ENCODE results near the gene LRIG3. TPM values are rescaled to one million over a fixed set of nuclear protein-coding genes. Genes with fewer than 3 reads are reported as not detected.

LRIG3 gene
- polyA plus RNA-seq, 3 donors: not detected

GRCh38 chr12:58889557-58889956 lies 30.7 kb downstream of the LRIG3 start:
- intact Hi-C loops (cut with micrococcal nuclease): no loop called here
- Histone ChIP-seq H3K36me3 (replicated peaks in 1 of 2; ENCODE audit: control insufficient read depth in 1 of 2, insufficient read depth in 2 of 2, low read length in 2 of 2) (no peaks in the 10 kb centered on the region), H3K9me3 (replicated peaks in 1 of 2; ENCODE audit: control insufficient read depth in 1 of 2, insufficient read depth in 1 of 2, low read length in 2 of 2) (no peaks in the 10 kb centered on the region), H3K4me3 (replicated peaks in 1 of 3; ENCODE audit: low read depth in 2 of 3, low read length in 3 of 3) (no peak overlapping the region), H3K4me2 (replicated peaks; ENCODE audit: extremely low read depth, low read length, poor library complexity, severe bottlenecking) (no peak overlapping the region), H3K27me3 (ENCODE audit: control insufficient read depth in 2 of 2, insufficient read depth in 2 of 2, low read length in 2 of 2) (no peaks in the 10 kb centered on the region), H3K9ac (ENCODE audit: insufficient read depth, low read length, poor library complexity, severe bottlenecking) (no peak overlapping the region), H3K4me1 (ENCODE audit: control insufficient read depth in 1 of 2, insufficient read depth in 2 of 2, low read length in 2 of 2) (no peaks in the 10 kb centered on the region), H4K20me1 (ENCODE audit: insufficient read depth, low read length) (no peaks in the 10 kb centered on the region), H2AFZ (ENCODE audit: insufficient read depth, low read depth, low read length, poor library complexity, severe bottlenecking) (no peak overlapping the region), H3K79me2 (ENCODE audit: insufficient read depth, low read length) (no peaks in the 10 kb centered on the region), H3K27ac (ENCODE audit: low read depth in 1 of 2, low read length in 2 of 2) (no peak overlapping the region)
- H3K4me1 Mint-ChIP-seq: no peaks in the 10 kb centered on the region
- WGBS (ENCODE audit: insufficient coverage): 95% methylated on average over 3 of the region's 6 CpGs
- no peak overlapping the region for H3K27ac Mint-ChIP-seq
- no peak for DNase-seq
- H3K36me3 Mint-ChIP-seq: no peaks in the 10 kb centered on the region
- H3K27me3 Mint-ChIP-seq (ENCODE audit: low read depth in 3 of 3): no peaks in the 10 kb centered on the region
- H3K4me3 Mint-ChIP-seq: no peak overlapping the region
- peaks cover 0 to 3% (median 1%) of the 10 kb centered on the region in 7 donors for H3K9me3 Mint-ChIP-seq
- no peak for TF ChIP-seq CTCF (IDR thresholded peaks at IDR 0.05)

- Mint-ChIP-seq H3K4me3 (no peak overlapping the region), H3K27ac (no peak overlapping the region), H3K36me3 (no peaks in the 10 kb centered on the region), H3K9me3 (peaks cover 0 to 1% (median 0%) of the 10 kb centered on the region in 7 donors), H3K4me1 (no peaks in the 10 kb centered on the region), H3K27me3 (ENCODE audit: low read depth in 3 of 3) (no peaks in the 10 kb centered on the region)
- Histone ChIP-seq H3K4me2 (replicated peaks; ENCODE audit: extremely low read depth, low read length, poor library complexity, severe bottlenecking) (no peak overlapping the region), H3K79me2 (ENCODE audit: insufficient read depth, low read length) (no peaks in the 10 kb centered on the region), H3K27ac (ENCODE audit: low read depth in 1 of 2, low read length in 2 of 2) (no peak overlapping the region), H4K20me1 (ENCODE audit: insufficient read depth, low read length) (no peaks in the 10 kb centered on the region), H3K4me3 (replicated peaks in 1 of 3; ENCODE audit: low read depth in 2 of 3, low read length in 3 of 3) (no peak overlapping the region), H3K27me3 (ENCODE audit: control insufficient read depth in 2 of 2, insufficient read depth in 2 of 2, low read length in 2 of 2) (no peaks in the 10 kb centered on the region), H3K9me3 (replicated peaks in 1 of 2; ENCODE audit: control insufficient read depth in 1 of 2, insufficient read depth in 1 of 2, low read length in 2 of 2) (no peaks in the 10 kb centered on the region), H3K36me3 (replicated peaks in 1 of 2; ENCODE audit: control insufficient read depth in 1 of 2, insufficient read depth in 2 of 2, low read length in 2 of 2) (no peaks in the 10 kb centered on the region), H3K9ac (ENCODE audit: insufficient read depth, low read length, poor library complexity, severe bottlenecking) (no peak overlapping the region), H2AFZ (ENCODE audit: insufficient read depth, low read depth, low read length, poor library complexity, severe bottlenecking) (no peak overlapping the region), H3K4me1 (ENCODE audit: control insufficient read depth in 1 of 2, insufficient read depth in 2 of 2, low read length in 2 of 2) (no peaks in the 10 kb centered on the region)
- WGBS (ENCODE audit: insufficient coverage): no CpG with 5 or more reads among the region's 4 CpGs
- TF ChIP-seq CTCF (IDR thresholded peaks at IDR 0.05): no peak
- intact Hi-C loops (cut with micrococcal nuclease): no loop called here
- no peak for DNase-seq
These were observed 32.0 kb downstream of the LRIG3 start for GRCh38 chr12:58888131-58888783.
